H1 (cell line): ENCODE measurements around the gene SLC13A4. TPM values are rescaled to one million over a fixed set of nuclear protein-coding genes. Genes with fewer than 3 reads are reported as not detected.

Experiments used
- BCL11A ChIP-seq, 2 experiments: IDR thresholded peaks; one replicate each; pipeline ENCODE4 v1.6.1; 2011; ENCODE audit warnings: low read depth in 2 of 2, low read length in 2 of 2, mild to moderate bottlenecking in 2 of 2
- CHD7 ChIP-seq: fragments of 300-600 bp; sonication (generic); IDR thresholded peaks from 2 replicates; pipeline ENCODE4 v1.7.1; 2012; ENCODE audit warnings: low read length, moderate library complexity, mild to moderate bottlenecking, inconsistent platforms; ENCODE audit not compliant: insufficient replicate concordance
- POLR2A ChIP-seq, 2 experiments: IDR thresholded peaks; 1 replicate in 1 of 2; 2 replicates in 1 of 2; pipeline ENCODE4 v1.6.1; 2011; ENCODE audit warnings: low read depth in 2 of 2, low read length in 2 of 2, mild to moderate bottlenecking in 2 of 2; ENCODE audit errors: control extremely low read depth in 1 of 2
- polyA plus RNA-seq, 7 experiments: library from polyadenylated mRNA; depleted of rRNA in 3 of 7; stranded (reverse) in 5 of 7; unstranded in 2 of 7; fragments of >200 nt in 5 of 7; fragments of 200-250 nt in 2 of 7; gene quantifications; 1 replicate in 5 of 7; 2 replicates in 1 of 7; 4 replicates in 1 of 7; pipeline versions ENCODE4 v1.2.1 to v1.2.3, GENCODE V29; 2011 to 2013; ENCODE audit warnings: missing spikeins in 2 of 7, mixed read lengths in 2 of 7
- total RNA-seq: library from RNA; stranded (reverse); fragmentation: NEBNext Ultra II Directional; extraction: Animal tissue kit (Norgen Biotek cat#: 25700); gene quantifications from 2 replicates; pipeline ENCODE4 v1.2.1, GENCODE V29; 2021

SLC13A4 gene
- total and polyA plus RNA-seq, 2 of the 8 experiments (the other 6 are each of a cell fraction or from before 2014, with no cell fraction given), result 3.9 to 7.5 TPM

DNA sequence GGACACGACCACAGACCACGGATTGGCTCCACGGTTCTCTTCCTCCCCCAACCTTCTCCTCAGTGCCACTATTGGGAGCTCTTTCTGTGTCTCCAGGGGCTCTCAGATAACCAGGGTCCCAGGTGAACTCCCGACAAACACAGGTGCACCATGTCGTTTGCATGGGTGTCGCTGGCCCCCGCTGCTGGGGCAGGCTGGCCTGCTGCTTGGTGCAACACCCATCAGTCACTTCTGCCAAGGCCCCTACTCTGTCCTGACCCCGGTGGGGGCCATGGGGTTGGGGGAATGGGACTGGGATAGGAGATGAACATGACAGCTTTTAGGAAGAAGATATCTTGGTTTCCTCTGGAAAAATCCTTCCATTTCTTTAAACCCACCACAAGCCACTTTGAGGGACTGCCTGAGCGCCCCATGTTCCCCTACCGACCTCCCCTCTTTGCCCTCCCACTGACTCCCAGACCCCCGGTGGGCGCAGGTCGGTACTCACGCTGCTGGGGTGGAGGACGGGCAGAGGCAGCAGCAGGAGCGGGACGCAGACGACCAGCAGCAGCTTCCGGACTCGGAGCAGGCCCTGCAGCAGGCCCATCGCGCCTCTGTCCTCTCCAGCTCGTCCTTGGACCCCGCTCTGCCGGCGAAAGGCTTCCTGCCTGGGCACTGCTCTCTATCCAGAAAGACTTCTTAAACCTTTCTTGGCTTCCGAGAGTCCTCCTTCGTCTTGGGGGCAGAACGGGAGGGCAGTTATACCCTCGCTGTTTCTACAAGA is 894 bp downstream of the SLC13A4 start (continued):
- TF ChIP-seq CHD7 (no peak), BCL11A (IDR thresholded peaks at IDR 0.05; ENCODE audit: low read depth in 2 of 2, low read length in 2 of 2) (no peak), POLR2A (IDR thresholded peaks at IDR 0.05; ENCODE audit: control extremely low read depth in 1 of 2, low read depth in 2 of 2, low read length in 2 of 2) (no peak)
